NCI-H1436 (cell line): ENCODE results near the gene TMEM132D.

Experiments used
- DNase-seq: peaks from one replicate; lab custom pipeline; 2025; lab: John Stamatoyannopoulos, UW

The TMEM132D gene

GRCh38 chr12:129534966-129535750 lies 368.7 kb downstream of the TMEM132D start:
- no peak for DNase-seq

- DNase-seq, result no peak
These were observed 370.9 kb downstream of the TMEM132D start for GRCh38 chr12:129532707-129533499.

GRCh38 chr12:129532082-129532481 lies 371.7 kb downstream of the TMEM132D start:
- DNase-seq, result no peak

- DNase-seq, result no peak
These were observed 372.8 kb downstream of the TMEM132D start for GRCh38 chr12:129530984-129531383.

GRCh38 chr12:129530517-129530916 lies 373.3 kb downstream of the TMEM132D start:
- no peak for DNase-seq

GRCh38 chr12:129527506-129527905 lies 376.3 kb downstream of the TMEM132D start:
- no peak for DNase-seq

GRCh38 chr12:129523621-129524020 lies 380.2 kb downstream of the TMEM132D start:
- no peak for DNase-seq

- no peak for DNase-seq
These were observed 383.1 kb downstream of the TMEM132D start for GRCh38 chr12:129520739-129521138.

GRCh38 chr12:129503802-129504201 lies 400.0 kb downstream of the TMEM132D start:
- DNase-seq, result no peak

- no peak for DNase-seq
These were observed 407.6 kb downstream of the TMEM132D start for GRCh38 chr12:129496226-129496625.

- DNase-seq, result no peak
These were observed 409.1 kb downstream of the TMEM132D start for GRCh38 chr12:129494766-129495165.

- no peak for DNase-seq
These were observed 409.6 kb downstream of the TMEM132D start for GRCh38 chr12:129494260-129494659.

- DNase-seq, result no peak
These were observed 414.6 kb downstream of the TMEM132D start for GRCh38 chr12:129489100-129489676.

GRCh38 chr12:129486931-129487330 lies 416.9 kb downstream of the TMEM132D start:
- no peak for DNase-seq

GRCh38 chr12:129483111-129483893 lies 420.5 kb downstream of the TMEM132D start:
- DNase-seq, result no peak

- no peak for DNase-seq
These were observed 421.9 kb downstream of the TMEM132D start for GRCh38 chr12:129481921-129482320.

- no peak for DNase-seq
These were observed 433.6 kb downstream of the TMEM132D start for GRCh38 chr12:129470196-129470595.

- peak; percentile 9 for DNase-seq
These were observed 436.1 kb downstream of the TMEM132D start for GRCh38 chr12:129467726-129468125.

- no peak for DNase-seq
These were observed 436.5 kb downstream of the TMEM132D start for GRCh38 chr12:129467289-129467688.

GRCh38 chr12:129466499-129466898 lies 437.3 kb downstream of the TMEM132D start:
- no peak for DNase-seq

- no peak for DNase-seq
These were observed 443.9 kb downstream of the TMEM132D start for GRCh38 chr12:129459886-129460285.

- DNase-seq, result no peak
These were observed 457.1 kb downstream of the TMEM132D start for GRCh38 chr12:129446696-129447095.
